Measurements from ENCODE around the gene PPDPF.

PPDPF gene

DNA sequence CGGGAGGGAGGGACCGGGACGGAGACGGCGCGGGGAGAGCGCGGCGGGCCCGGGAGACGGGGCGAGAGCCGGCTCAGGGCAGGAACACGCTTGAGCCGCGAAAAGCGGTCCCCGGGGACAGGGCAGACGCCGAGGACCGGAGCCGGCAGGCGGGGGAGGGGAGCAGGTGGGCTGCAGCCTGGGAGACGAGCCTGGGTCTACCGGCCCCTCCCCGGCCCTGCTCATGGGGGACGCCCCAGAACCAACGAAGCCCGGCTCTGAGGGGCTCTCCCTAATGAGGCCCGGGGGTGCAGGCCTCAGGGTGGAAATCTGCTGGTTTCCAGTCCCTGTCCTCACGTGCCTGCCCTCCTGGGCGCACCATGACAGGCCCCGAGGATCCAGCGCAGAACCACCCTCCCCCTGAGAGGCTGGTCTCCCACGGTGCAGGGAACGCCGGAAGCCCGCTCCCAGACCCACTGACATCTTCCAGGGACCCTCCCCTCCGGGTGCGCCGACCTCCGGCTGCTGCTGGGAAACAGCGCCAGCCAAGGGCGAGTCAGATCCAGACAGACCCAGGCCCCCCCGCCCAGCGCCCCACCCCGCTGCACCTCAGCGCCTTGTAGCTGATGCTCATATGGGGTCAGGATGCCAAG is 21.1 kb upstream of the PPDPF start:
- in situ Hi-C loops (cut with MboI; ENCODE audit: low pct_unique_long_range_greater_than_20kb, low sequenced_read_pairs, unreplicated experiment), result no loop called here
- no peak for TF ChIP-seq CTCF (IDR thresholded peaks at IDR 0.05; ENCODE audit: extremely low read depth, insufficient read depth, missing control alignments)
- DNase-seq (ENCODE audit: low spot score), result no peak

GRCh38 chr20:63500151-63500901 is 20.2 kb upstream of the PPDPF start:
- TF ChIP-seq CTCF (IDR thresholded peaks at IDR 0.05; ENCODE audit: extremely low read depth, insufficient read depth, missing control alignments), result no peak
- in situ Hi-C loops (cut with MboI; ENCODE audit: low pct_unique_long_range_greater_than_20kb, low sequenced_read_pairs, unreplicated experiment), result no loop called here
- no peak for DNase-seq (ENCODE audit: low spot score)

DNA sequence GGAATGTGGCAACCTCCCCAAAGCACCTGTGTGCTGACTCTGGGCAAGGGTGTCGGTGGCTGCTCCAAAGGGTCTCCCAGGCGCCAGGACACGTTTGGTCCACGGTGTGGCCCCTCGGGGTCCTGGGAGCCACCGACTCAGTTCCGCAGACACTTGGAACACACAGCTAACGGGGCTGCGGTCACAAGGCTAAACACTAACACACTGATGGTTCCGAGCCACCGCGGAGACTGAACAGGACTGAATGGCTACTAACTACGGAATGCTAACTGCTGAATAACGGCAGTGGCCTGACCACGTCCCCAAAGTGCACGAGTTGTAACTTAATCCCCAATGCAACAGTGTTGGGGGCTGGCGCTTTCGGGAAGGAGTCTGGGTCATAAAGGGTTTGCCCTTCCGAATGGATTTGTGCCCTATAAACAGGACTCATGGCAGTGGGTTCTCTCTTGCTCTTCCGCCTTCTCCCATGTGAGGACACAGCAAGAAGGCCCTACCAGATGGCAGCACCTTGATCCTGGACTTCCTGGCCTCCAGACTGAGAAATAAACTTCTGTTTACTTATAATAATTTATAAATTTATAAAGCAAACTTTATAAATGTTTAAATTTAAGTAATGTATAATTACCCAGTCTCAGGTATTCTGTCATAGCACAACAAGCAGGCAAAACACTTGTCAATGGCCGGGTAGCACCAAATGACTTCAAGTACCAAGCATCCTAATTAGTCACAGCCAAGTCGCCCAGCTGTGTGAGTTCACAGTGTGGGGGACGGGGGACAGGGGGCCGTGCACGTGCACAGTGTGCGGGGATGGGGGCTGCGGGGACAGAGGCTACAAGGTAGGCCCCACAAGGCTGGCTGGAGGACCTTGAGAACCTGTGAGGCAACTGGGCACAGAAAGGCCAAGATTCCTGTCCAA is 19.4 kb upstream of the PPDPF start:
- no peak for TF ChIP-seq CTCF (IDR thresholded peaks at IDR 0.05; ENCODE audit: extremely low read depth, insufficient read depth, missing control alignments)
- no peak for DNase-seq (ENCODE audit: low spot score)
- in situ Hi-C loops (cut with MboI; ENCODE audit: low pct_unique_long_range_greater_than_20kb, low sequenced_read_pairs, unreplicated experiment), result no loop called here

- no peak for DNase-seq (ENCODE audit: low spot score)
- no peak for TF ChIP-seq CTCF (IDR thresholded peaks at IDR 0.05; ENCODE audit: extremely low read depth, insufficient read depth, missing control alignments)
- in situ Hi-C loops (cut with MboI; ENCODE audit: low pct_unique_long_range_greater_than_20kb, low sequenced_read_pairs, unreplicated experiment), result no loop called here
Observed at GRCh38 chr20:63501818-63502670, 18.5 kb upstream of the PPDPF start.

DNA sequence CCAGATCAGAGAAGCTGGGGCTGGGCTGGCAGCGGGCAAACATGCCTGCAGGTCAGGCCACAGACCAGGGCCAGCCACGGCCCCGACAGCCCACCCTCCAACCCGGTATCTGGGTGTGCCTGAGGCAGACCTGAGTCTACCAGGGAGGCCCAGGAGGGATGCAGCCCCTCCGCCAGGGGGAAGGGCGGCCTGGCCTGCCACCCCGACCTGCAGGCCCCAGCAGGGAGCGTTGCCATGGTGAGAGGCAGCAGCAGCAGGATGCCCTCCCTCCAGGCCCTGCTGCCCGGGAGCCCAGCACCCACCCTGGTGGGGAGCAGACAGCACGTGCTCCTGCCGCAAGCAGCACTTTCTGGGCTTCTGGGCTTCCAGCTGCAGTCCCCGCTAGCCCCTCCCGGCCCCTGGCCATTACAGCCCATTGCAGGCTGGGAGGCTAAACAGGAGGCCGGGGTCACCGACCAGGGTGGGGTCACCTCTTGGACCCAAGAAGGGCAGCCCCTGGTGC is 17.8 kb upstream of the PPDPF start:
- no peak for DNase-seq (ENCODE audit: low spot score)
- in situ Hi-C loops (cut with MboI; ENCODE audit: low pct_unique_long_range_greater_than_20kb, low sequenced_read_pairs, unreplicated experiment), result no loop called here
- no peak for TF ChIP-seq CTCF (IDR thresholded peaks at IDR 0.05; ENCODE audit: extremely low read depth, insufficient read depth, missing control alignments)

Measured in GM13977 (cell line).